GM23338 (cell line): ENCODE measurements around the gene MGLL. TPM values are rescaled to one million over a fixed set of nuclear protein-coding genes. Genes with fewer than 3 reads are reported as not detected.

Experiments used
- ATAC-seq: fragments of 200-7000 bp; cut with Tn5 transposase; 3 replicates; pipeline ENCODE4 v1.9.1; 2020
- DNase-seq: peaks from one replicate; pipeline ENCODE4 v3.0.0-alpha.2; 2015; ENCODE audit warnings: low spot score
- H2AFZ ChIP-seq: fragments of 200-600 bp; sonication (generic); 2 replicates; pipeline ENCODE4 v1.8.0; 2016; ENCODE audit warnings: antibody characterized with exemption, mild to moderate bottlenecking, moderate library complexity
- H3F3A ChIP-seq: fragments of 200-600 bp; sonication (generic); replicated peaks from 2 replicates; pipeline ENCODE4 v1.8.0; 2017; ENCODE audit warnings: antibody characterized with exemption, mixed run types, low read depth
- H3K27ac ChIP-seq: fragments of 200-600 bp; sonication (generic); 2 replicates; pipeline ENCODE4 v1.6.1; 2016; ENCODE audit warnings: low read depth
- H3K27me3 ChIP-seq: fragments of 200-600 bp; sonication (generic); 2 replicates; pipeline ENCODE4 v1.8.0; 2016; ENCODE audit warnings: mild to moderate bottlenecking, mixed run types, moderate library complexity; ENCODE audit not compliant: insufficient read depth
- H3K36me3 ChIP-seq: fragments of 200-600 bp; sonication (generic); 2 replicates; pipeline ENCODE4 v1.8.0; 2016; ENCODE audit warnings: mild to moderate bottlenecking; ENCODE audit not compliant: insufficient read depth
- H3K4me1 ChIP-seq: fragments of 200-600 bp; sonication (generic); 2 replicates; pipeline ENCODE4 v1.8.0; 2016; ENCODE audit warnings: mild to moderate bottlenecking, moderate library complexity; ENCODE audit not compliant: insufficient read depth
- H3K4me2 ChIP-seq: fragments of 200-600 bp; sonication (generic); 2 replicates; pipeline ENCODE4 v1.7.1; 2017; ENCODE audit warnings: mixed run types
- H3K4me3 ChIP-seq: fragments of 200-600 bp; sonication (generic); 2 replicates; pipeline ENCODE4 v1.6.1; 2016; ENCODE audit warnings: mixed run types
- H3K79me2 ChIP-seq: fragments of 200-600 bp; sonication (generic); replicated peaks from 2 replicates; pipeline ENCODE4 v1.8.0; 2017; ENCODE audit warnings: mild to moderate bottlenecking; ENCODE audit not compliant: insufficient read depth
- H3K9me2 ChIP-seq: fragments of 200-600 bp; sonication (generic); 2 replicates; pipeline ENCODE4 v1.8.0; 2017; ENCODE audit not compliant: insufficient read depth
- H4K20me1 ChIP-seq: fragments of 200-600 bp; sonication (generic); replicated peaks from 2 replicates; pipeline ENCODE4 v1.8.0; 2017; ENCODE audit warnings: mild to moderate bottlenecking; ENCODE audit not compliant: insufficient read depth
- H3K27ac Mint-ChIP-seq: 2 replicates; pipeline ENCODE4 v1.8.0; 2020; ENCODE audit warnings: inconsistent platforms, mild to moderate bottlenecking, moderate library complexity, mixed read lengths
- H3K27me3 Mint-ChIP-seq: 3 replicates; pipeline ENCODE4 v1.8.0; 2022; ENCODE audit warnings: low read depth, mild to moderate bottlenecking, moderate library complexity, mixed read lengths, inconsistent platforms; ENCODE audit not compliant: insufficient read depth, poor library complexity
- H3K36me3 Mint-ChIP-seq: 3 replicates; pipeline ENCODE4 v1.8.0; 2021; ENCODE audit warnings: low read depth, mild to moderate bottlenecking, inconsistent platforms, moderate library complexity, mixed read lengths
- H3K4me1 Mint-ChIP-seq: 3 replicates; pipeline ENCODE4 v1.8.0; 2020; ENCODE audit warnings: mild to moderate bottlenecking, inconsistent platforms, mixed read lengths
- H3K4me3 Mint-ChIP-seq: 3 replicates; pipeline ENCODE4 v1.8.0; 2021; ENCODE audit warnings: moderate library complexity, mild to moderate bottlenecking, inconsistent platforms, mixed read lengths
- H3K9me3 Mint-ChIP-seq: 3 replicates; pipeline ENCODE4 v1.8.0; 2020; ENCODE audit warnings: moderate library complexity, mild to moderate bottlenecking, inconsistent platforms, mixed read lengths
- EZH2 ChIP-seq: fragments of 200-600 bp; sonication (generic); IDR thresholded peaks from one replicate; pipeline ENCODE4 v1.8.0; 2017; ENCODE audit warnings: antibody characterized with exemption, mild to moderate bottlenecking, low read depth; ENCODE audit not compliant: unreplicated experiment
- JUNB ChIP-seq: IDR thresholded peaks from one replicate; pipeline ENCODE4 v1.6.1; 2016; ENCODE audit warnings: antibody characterized with exemption; ENCODE audit not compliant: unreplicated experiment
- POLR2AphosphoS5 ChIP-seq: IDR thresholded peaks from 2 replicates; pipeline ENCODE4 v1.6.1; 2016; ENCODE audit warnings: antibody characterized with exemption, low read depth
- STAT1 ChIP-seq: IDR thresholded peaks from one replicate; pipeline ENCODE4 v1.6.1; 2016; ENCODE audit warnings: antibody characterized with exemption; ENCODE audit not compliant: unreplicated experiment
- ZNF114 ChIP-seq: fragments of 250-450 bp; sonication (Bioruptor Pico); IDR thresholded peaks from 2 replicates; pipeline ENCODE4 v1.5.0; 2020; ENCODE audit warnings: mild to moderate bottlenecking, moderate library complexity
- polyA plus RNA-seq: library from polyadenylated mRNA; unstranded; fragments of >200 nt; fragmentation: Nextera tagmentation; extraction: Ambion mirVana; gene quantifications from 2 replicates; pipeline ENCODE4 v1.2.1, GENCODE V29; 2016
- total RNA-seq: library from RNA; depleted of rRNA; stranded (reverse); fragments of >200 nt; shearing (Covaris generic); gene quantifications from 2 replicates; pipeline ENCODE4 v1.2.3, GENCODE V29; 2014
- TF ChIP-seq, protein P1 (sequence below): IDR thresholded peaks from 2 replicates; pipeline ENCODE4 v1.6.1; 2016; ENCODE audit warnings: antibody characterized with exemption
- TF ChIP-seq, protein P2 (sequence below), 2 experiments: fragments of 200-600 bp in 1 of 2; sonication (generic) in 1 of 2; conservative IDR thresholded peaks; 2 replicates each; pipeline versions ENCODE4 v1.5.1 to v1.6.1; 2016 to 2017; ENCODE audit warnings: antibody characterized with exemption in 2 of 2, low read depth in 2 of 2, mild to moderate bottlenecking in 2 of 2, moderate library complexity in 1 of 2
- TF ChIP-seq, protein P3 (sequence below): fragments of 250-450 bp; sonication (Bioruptor Pico); IDR thresholded peaks from 2 replicates; pipeline ENCODE4 v1.5.0; 2020; ENCODE audit warnings: mild to moderate bottlenecking, moderate library complexity

MGLL gene
- total and polyA plus RNA-seq, 2 experiments from 2014 or later: 0.71 to 0.83 TPM

DNA sequence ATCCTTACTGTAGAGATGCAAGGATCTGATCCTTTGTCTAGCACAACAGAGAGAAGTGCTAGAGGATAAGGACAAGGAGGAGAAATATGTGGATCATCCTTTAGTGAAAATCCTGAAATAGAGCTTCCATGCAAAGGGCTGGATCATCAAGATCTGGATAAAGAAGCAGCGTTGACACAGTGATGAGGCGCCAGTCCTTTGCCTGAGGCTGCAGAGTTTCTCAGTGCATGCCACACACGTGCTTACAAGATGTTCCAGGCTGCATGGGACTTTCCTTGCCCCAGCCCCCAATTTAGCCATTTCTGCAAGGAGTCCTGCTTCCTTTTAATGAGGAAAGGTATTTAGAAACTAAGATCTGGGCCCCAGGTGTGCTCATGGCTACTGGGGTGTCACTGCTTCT lies 156.7 kb downstream of the MGLL start (continued):
- no peak for TF ChIP-seq EZH2

DNA sequence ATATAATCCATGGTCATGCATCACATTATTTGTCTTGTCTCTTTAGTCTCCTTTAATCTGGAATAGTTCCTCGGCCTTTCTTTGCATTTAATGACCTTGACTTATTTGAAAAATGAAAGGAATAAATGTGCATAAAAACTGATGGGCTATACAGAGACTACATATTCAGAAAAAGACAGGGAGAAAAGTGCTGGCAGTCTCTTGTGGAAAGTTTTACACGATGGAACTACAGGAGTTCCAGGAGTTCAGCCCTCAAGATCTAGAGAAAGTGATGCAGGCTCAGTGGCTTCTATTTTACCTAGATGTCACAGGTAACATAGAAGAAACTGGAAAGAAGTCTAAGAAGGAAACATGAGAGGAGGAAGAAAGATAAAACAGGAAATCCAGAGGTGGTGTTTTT lies 157.2 kb downstream of the MGLL start:
- H3K27me3 ChIP-seq: no peaks in the 10 kb centered on the region
- TF ChIP-seq POLR2AphosphoS5: no peak
- no peak for TF ChIP-seq EZH2
- no peak for TF ChIP-seq ZNF114 (CRISPR knock-in tag)
- TF ChIP-seq STAT1: no peak
- TF ChIP-seq, protein P1, sequence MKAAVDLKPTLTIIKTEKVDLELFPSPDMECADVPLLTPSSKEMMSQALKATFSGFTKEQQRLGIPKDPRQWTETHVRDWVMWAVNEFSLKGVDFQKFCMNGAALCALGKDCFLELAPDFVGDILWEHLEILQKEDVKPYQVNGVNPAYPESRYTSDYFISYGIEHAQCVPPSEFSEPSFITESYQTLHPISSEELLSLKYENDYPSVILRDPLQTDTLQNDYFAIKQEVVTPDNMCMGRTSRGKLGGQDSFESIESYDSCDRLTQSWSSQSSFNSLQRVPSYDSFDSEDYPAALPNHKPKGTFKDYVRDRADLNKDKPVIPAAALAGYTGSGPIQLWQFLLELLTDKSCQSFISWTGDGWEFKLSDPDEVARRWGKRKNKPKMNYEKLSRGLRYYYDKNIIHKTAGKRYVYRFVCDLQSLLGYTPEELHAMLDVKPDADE: no peak
- TF ChIP-seq, protein P2, sequence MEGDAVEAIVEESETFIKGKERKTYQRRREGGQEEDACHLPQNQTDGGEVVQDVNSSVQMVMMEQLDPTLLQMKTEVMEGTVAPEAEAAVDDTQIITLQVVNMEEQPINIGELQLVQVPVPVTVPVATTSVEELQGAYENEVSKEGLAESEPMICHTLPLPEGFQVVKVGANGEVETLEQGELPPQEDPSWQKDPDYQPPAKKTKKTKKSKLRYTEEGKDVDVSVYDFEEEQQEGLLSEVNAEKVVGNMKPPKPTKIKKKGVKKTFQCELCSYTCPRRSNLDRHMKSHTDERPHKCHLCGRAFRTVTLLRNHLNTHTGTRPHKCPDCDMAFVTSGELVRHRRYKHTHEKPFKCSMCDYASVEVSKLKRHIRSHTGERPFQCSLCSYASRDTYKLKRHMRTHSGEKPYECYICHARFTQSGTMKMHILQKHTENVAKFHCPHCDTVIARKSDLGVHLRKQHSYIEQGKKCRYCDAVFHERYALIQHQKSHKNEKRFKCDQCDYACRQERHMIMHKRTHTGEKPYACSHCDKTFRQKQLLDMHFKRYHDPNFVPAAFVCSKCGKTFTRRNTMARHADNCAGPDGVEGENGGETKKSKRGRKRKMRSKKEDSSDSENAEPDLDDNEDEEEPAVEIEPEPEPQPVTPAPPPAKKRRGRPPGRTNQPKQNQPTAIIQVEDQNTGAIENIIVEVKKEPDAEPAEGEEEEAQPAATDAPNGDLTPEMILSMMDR (conservative IDR thresholded peaks at IDR 0.05; ENCODE audit: low read depth in 2 of 2): no peak
- no peak for TF ChIP-seq JUNB
- TF ChIP-seq, protein P3, sequence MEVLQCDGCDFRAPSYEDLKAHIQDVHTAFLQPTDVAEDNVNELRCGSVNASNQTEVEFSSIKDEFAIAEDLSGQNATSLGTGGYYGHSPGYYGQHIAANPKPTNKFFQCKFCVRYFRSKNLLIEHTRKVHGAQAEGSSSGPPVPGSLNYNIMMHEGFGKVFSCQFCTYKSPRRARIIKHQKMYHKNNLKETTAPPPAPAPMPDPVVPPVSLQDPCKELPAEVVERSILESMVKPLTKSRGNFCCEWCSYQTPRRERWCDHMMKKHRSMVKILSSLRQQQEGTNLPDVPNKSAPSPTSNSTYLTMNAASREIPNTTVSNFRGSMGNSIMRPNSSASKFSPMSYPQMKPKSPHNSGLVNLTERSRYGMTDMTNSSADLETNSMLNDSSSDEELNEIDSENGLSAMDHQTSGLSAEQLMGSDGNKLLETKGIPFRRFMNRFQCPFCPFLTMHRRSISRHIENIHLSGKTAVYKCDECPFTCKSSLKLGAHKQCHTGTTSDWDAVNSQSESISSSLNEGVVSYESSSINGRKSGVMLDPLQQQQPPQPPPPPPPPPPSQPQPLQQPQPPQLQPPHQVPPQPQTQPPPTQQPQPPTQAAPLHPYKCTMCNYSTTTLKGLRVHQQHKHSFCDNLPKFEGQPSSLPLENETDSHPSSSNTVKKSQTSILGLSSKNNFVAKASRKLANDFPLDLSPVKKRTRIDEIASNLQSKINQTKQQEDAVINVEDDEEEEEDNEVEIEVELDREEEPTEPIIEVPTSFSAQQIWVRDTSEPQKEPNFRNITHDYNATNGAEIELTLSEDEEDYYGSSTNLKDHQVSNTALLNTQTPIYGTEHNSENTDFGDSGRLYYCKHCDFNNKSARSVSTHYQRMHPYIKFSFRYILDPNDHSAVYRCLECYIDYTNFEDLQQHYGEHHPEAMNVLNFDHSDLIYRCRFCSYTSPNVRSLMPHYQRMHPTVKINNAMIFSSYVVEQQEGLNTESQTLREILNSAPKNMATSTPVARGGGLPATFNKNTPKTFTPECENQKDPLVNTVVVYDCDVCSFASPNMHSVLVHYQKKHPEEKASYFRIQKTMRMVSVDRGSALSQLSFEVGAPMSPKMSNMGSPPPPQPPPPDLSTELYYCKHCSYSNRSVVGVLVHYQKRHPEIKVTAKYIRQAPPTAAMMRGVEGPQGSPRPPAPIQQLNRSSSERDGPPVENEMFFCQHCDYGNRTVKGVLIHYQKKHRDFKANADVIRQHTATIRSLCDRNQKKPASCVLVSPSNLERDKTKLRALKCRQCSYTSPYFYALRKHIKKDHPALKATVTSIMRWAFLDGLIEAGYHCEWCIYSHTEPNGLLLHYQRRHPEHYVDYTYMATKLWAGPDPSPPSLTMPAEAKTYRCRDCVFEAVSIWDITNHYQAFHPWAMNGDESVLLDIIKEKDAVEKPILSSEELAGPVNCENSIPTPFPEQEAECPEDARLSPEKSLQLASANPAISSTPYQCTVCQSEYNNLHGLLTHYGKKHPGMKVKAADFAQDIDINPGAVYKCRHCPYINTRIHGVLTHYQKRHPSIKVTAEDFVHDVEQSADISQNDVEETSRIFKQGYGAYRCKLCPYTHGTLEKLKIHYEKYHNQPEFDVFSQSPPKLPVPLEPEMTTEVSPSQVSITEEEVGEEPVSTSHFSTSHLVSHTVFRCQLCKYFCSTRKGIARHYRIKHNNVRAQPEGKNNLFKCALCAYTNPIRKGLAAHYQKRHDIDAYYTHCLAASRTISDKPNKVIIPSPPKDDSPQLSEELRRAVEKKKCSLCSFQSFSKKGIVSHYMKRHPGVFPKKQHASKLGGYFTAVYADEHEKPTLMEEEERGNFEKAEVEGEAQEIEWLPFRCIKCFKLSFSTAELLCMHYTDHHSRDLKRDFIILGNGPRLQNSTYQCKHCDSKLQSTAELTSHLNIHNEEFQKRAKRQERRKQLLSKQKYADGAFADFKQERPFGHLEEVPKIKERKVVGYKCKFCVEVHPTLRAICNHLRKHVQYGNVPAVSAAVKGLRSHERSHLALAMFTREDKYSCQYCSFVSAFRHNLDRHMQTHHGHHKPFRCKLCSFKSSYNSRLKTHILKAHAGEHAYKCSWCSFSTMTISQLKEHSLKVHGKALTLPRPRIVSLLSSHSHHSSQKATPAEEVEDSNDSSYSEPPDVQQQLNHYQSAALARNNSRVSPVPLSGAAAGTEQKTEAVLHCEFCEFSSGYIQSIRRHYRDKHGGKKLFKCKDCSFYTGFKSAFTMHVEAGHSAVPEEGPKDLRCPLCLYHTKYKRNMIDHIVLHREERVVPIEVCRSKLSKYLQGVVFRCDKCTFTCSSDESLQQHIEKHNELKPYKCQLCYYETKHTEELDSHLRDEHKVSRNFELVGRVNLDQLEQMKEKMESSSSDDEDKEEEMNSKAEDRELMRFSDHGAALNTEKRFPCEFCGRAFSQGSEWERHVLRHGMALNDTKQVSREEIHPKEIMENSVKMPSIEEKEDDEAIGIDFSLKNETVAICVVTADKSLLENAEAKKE (CRISPR knock-in tag): no peak
- Mint-ChIP-seq H3K27me3 (peaks cover 2% of the 10 kb centered on the region), H3K4me1 (no peaks in the 10 kb centered on the region), H3K36me3 (peaks cover 29% of the 10 kb centered on the region), H3K27ac (no peak overlapping the region), H3K4me3 (no peak overlapping the region), H3K9me3 (no peaks in the 10 kb centered on the region)
- H3K27ac ChIP-seq: no peak overlapping the region
- peaks cover 6% of the 10 kb centered on the region; the same call in 1 of the 2 replicates for H4K20me1 ChIP-seq
- DNase-seq (no peak), ATAC-seq (no peak)
- peaks cover 5% of the 10 kb centered on the region; the same call in 1 of the 2 replicates for H3K36me3 ChIP-seq
- no peak overlapping the region for H2AFZ ChIP-seq
- no peak overlapping the region for H3K4me3 ChIP-seq
- no peaks in the 10 kb centered on the region for H3F3A ChIP-seq
- no peaks in the 10 kb centered on the region for H3K9me2 ChIP-seq
- H3K4me1 ChIP-seq: no peaks in the 10 kb centered on the region
- H3K79me2 ChIP-seq: no peaks in the 10 kb centered on the region
- H3K4me2 ChIP-seq: no peak overlapping the region
